GM21367 (cell line): ENCODE measurements around the gene RCE1.

ENCODE experiments used
- ATAC-seq: cut with Tn5 transposase; IDR thresholded peaks from one replicate; pipeline ENCODE4 v1.9.1; 2021; ENCODE audit not compliant: unreplicated experiment

RCE1 gene

GRCh38 chr11:66844496-66845142, 1.4 kb downstream of the RCE1 start:
- no peak for ATAC-seq

GRCh38 chr11:66845143-66845875, 2.1 kb downstream of the RCE1 start:
- no peak for ATAC-seq

DNA sequence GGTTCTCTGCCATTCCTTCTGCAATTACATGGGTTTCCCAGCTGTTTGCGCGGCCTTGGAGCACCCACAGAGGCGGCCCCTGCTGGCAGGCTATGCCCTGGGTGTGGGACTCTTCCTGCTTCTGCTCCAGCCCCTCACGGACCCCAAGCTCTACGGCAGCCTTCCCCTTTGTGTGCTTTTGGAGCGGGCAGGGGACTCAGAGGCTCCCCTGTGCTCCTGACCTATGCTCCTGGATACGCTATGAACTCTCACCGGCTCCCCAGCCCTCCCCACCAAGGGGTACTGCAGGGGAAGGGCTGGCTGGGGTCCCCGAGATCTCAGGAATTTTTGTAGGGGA, 2.6 kb downstream of the RCE1 start:
- no peak for ATAC-seq

- ATAC-seq: no peak
These were observed 3.4 kb downstream of the RCE1 start for GRCh38 chr11:66846671-66847091.

DNA sequence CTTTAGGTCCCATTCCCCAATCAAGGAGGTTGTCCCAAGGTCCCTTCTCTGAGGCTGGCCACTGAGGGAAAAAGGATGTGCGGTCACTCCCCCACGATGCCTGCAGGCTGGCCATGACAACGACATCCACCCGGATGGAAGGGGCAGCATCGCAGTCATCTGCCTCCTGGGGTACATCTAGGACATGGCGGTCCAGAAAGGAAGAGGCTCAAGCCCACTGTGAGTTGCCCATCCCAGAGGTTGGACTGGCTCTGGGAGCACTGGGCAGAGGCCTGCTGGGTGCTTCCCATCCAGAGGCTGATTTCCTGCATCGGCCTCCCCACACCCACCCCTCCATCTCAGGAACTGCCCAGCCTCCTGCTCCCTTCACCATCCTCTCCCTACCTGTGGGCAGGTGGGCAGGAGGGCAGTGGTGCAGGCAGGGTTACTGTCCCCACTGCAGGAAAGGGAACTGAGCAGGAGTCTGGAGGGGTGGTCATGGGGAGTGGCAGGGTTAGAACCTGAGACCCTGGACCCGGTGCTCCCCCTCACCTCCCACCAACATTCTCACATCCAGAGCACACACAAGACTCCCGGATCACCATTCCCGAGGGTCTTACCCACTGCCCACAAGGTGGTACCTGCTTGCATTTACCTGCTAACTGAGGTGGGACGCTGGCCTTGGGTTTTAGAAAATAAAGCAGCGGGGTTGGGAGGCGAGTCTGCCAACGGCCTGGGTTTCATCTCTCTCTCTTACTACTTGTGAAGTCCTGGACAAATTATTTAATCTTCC, 4.4 kb downstream of the RCE1 start:
- ATAC-seq: no peak

GRCh38 chr11:66848671-66849500, 5.6 kb downstream of the RCE1 start:
- no peak for ATAC-seq

DNA sequence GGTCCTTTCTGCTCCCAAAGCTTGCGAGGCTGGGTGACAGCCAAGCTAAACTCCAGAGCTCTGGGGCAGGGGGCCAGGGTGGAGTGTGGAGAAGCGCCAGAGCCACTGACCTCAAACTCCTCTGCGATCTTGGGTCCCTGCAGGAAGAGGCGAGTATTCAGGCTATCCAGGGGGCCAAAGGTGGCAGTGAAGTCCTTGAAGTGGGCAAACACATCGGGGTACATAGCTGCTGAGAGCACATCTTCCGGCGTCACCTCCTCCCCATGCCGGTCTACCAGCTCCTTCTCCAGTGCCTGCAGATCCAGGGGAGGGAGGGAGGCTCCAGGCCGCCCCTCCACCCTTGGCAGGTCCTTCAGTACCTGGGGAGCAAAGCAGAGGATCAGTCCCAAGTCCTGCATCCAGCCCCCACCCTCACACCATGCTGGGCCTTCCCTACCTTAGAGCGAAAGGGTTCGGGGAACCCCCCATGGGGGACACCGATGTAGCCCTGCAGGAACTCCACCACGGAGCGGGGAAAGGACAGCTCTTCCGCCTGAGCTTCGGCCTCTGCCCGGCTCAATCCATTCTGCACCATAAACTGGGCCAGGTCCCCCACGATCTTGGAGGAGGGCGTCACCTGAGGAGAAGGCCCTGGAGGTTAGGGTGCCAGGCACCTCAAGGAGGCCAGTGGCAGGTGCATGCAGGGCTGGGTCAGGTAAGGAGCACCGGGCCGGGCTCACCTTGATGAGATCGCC, 6.4 kb downstream of the RCE1 start:
- no peak for ATAC-seq

GRCh38 chr11:66850235-66850587, 7.0 kb downstream of the RCE1 start:
- no peak for ATAC-seq

- no peak for ATAC-seq
These were observed 7.5 kb downstream of the RCE1 start for GRCh38 chr11:66850588-66851238.

- ATAC-seq: no peak
These were observed 8.0 kb downstream of the RCE1 start for GRCh38 chr11:66851239-66851596.

- ATAC-seq: no peak
These were observed 8.6 kb downstream of the RCE1 start for GRCh38 chr11:66851698-66852465.

GRCh38 chr11:66852466-66853241, 9.4 kb downstream of the RCE1 start:
- no peak for ATAC-seq

- ATAC-seq: no peak
These were observed 10.3 kb downstream of the RCE1 start for GRCh38 chr11:66853242-66854229.

DNA sequence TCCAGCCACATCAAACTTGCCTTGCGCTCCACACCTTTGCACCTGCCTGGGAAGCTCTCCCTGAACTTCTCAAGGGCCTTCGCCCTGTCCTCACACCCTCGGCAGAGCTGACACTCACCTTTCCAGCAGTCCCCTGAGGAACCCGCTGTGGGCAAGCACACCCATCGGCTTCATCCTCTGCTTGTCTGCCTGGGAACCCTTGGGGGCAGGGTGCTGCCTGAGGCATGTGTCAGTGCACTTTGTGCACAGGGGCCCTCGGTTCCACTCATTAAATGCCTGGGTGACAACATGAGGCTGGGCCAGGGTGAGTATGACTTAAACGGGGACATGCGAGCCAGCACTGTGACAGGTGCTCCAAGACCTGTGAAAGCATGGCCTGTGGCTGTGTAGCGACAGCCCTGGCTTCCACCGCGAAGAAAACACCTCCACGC, 11.0 kb downstream of the RCE1 start:
- ATAC-seq: no peak

- no peak for ATAC-seq
These were observed 11.5 kb downstream of the RCE1 start for GRCh38 chr11:66854729-66855211.

GRCh38 chr11:66855574-66856495, 12.6 kb downstream of the RCE1 start:
- ATAC-seq: peak; percentile 48
